ENCODE measurements around the gene AICDA. TPM values are rescaled to one million over a fixed set of nuclear protein-coding genes. Genes with fewer than 3 reads are reported as not detected.

The AICDA gene
- total and polyA plus RNA-seq, 10 of the 15 experiments (the other 5 are each of a cell fraction or from before 2014, with no cell fraction given): 9.4 to 24.9 (median 16.6) TPM

DNA sequence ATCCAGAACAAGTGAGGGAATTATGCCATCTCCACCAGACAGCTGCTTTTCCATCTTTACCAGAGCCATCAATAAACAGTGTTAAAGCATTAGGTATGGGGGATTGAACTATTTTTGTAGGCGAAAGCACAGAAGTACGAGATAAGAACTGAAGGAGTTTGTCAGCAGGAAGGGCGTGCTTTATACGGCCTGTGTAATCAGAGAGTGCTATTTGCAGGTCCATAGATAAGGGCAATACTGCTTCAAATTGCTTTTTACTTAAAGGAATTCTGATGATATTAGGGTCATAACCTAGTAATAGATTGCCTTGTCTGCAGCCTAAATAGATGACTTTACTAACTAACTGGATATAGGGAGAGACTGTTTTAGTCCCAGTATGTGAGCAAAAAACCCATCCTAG, 51.6 kb downstream of the AICDA start (continued):
- TF ChIP-seq RAD51 (IDR thresholded peaks at IDR 0.05): no peak

DNA sequence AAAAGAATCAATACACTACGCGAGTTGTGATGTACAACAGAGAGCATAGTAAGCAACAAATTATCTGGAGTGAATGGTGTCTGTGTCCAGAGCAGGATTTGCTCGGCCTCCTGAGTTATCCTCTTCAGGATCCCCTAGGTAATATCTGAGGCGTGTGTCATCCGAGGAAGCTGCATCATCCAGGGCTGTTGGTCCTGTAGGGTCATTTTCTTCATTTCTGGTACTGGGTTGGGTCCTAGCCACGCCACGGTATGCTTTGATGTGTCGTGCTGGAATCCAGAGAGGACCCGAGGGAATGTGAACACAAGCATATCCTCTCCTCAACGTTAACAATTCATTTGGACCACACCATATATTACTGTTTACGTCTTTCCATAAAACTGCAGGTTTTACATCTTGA, 53.0 kb downstream of the AICDA start:
- intact Hi-C loops (cut with micrococcal nuclease; ENCODE audit: unreplicated experiment): no loop called here
- TF ChIP-seq, protein P1, sequence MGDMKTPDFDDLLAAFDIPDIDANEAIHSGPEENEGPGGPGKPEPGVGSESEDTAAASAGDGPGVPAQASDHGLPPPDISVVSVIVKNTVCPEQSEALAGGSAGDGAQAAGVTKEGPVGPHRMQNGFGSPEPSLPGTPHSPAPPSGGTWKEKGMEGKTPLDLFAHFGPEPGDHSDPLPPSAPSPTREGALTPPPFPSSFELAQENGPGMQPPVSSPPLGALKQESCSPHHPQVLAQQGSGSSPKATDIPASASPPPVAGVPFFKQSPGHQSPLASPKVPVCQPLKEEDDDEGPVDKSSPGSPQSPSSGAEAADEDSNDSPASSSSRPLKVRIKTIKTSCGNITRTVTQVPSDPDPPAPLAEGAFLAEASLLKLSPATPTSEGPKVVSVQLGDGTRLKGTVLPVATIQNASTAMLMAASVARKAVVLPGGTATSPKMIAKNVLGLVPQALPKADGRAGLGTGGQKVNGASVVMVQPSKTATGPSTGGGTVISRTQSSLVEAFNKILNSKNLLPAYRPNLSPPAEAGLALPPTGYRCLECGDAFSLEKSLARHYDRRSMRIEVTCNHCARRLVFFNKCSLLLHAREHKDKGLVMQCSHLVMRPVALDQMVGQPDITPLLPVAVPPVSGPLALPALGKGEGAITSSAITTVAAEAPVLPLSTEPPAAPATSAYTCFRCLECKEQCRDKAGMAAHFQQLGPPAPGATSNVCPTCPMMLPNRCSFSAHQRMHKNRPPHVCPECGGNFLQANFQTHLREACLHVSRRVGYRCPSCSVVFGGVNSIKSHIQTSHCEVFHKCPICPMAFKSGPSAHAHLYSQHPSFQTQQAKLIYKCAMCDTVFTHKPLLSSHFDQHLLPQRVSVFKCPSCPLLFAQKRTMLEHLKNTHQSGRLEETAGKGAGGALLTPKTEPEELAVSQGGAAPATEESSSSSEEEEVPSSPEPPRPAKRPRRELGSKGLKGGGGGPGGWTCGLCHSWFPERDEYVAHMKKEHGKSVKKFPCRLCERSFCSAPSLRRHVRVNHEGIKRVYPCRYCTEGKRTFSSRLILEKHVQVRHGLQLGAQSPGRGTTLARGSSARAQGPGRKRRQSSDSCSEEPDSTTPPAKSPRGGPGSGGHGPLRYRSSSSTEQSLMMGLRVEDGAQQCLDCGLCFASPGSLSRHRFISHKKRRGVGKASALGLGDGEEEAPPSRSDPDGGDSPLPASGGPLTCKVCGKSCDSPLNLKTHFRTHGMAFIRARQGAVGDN (IDR thresholded peaks at IDR 0.05): no peak
- TF ChIP-seq FOXM1 (IDR thresholded peaks at IDR 0.05; ENCODE audit: low read depth, low read length) (no peak), YY1 (IDR thresholded peaks at IDR 0.05; ENCODE audit: low read depth, low read length) (no peak), JUNB (IDR thresholded peaks at IDR 0.05) (no peak), BACH1 (IDR thresholded peaks at IDR 0.05; ENCODE audit: borderline replicate concordance) (no peak), SPI1 (IDR thresholded peaks at IDR 0.05; ENCODE audit: borderline replicate concordance, insufficient read depth, low read depth, low read length) (no peak), BCL11A (IDR thresholded peaks at IDR 0.05; ENCODE audit: low read depth, low read length) (no peak), NFXL1 (IDR thresholded peaks at IDR 0.05; ENCODE audit: borderline replicate concordance) (no peak), KLF5 (IDR thresholded peaks at IDR 0.05; ENCODE audit: partially characterized antibody) (no peak), RAD21 (IDR thresholded peaks at IDR 0.05; ENCODE audit: insufficient read depth, low read depth, low read length) (no peak)
- TF ChIP-seq, protein P2, sequence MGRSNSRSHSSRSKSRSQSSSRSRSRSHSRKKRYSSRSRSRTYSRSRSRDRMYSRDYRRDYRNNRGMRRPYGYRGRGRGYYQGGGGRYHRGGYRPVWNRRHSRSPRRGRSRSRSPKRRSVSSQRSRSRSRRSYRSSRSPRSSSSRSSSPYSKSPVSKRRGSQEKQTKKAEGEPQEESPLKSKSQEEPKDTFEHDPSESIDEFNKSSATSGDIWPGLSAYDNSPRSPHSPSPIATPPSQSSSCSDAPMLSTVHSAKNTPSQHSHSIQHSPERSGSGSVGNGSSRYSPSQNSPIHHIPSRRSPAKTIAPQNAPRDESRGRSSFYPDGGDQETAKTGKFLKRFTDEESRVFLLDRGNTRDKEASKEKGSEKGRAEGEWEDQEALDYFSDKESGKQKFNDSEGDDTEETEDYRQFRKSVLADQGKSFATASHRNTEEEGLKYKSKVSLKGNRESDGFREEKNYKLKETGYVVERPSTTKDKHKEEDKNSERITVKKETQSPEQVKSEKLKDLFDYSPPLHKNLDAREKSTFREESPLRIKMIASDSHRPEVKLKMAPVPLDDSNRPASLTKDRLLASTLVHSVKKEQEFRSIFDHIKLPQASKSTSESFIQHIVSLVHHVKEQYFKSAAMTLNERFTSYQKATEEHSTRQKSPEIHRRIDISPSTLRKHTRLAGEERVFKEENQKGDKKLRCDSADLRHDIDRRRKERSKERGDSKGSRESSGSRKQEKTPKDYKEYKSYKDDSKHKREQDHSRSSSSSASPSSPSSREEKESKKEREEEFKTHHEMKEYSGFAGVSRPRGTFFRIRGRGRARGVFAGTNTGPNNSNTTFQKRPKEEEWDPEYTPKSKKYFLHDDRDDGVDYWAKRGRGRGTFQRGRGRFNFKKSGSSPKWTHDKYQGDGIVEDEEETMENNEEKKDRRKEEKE (IDR thresholded peaks at IDR 0.05): no peak
- TF ChIP-seq, protein P3, sequence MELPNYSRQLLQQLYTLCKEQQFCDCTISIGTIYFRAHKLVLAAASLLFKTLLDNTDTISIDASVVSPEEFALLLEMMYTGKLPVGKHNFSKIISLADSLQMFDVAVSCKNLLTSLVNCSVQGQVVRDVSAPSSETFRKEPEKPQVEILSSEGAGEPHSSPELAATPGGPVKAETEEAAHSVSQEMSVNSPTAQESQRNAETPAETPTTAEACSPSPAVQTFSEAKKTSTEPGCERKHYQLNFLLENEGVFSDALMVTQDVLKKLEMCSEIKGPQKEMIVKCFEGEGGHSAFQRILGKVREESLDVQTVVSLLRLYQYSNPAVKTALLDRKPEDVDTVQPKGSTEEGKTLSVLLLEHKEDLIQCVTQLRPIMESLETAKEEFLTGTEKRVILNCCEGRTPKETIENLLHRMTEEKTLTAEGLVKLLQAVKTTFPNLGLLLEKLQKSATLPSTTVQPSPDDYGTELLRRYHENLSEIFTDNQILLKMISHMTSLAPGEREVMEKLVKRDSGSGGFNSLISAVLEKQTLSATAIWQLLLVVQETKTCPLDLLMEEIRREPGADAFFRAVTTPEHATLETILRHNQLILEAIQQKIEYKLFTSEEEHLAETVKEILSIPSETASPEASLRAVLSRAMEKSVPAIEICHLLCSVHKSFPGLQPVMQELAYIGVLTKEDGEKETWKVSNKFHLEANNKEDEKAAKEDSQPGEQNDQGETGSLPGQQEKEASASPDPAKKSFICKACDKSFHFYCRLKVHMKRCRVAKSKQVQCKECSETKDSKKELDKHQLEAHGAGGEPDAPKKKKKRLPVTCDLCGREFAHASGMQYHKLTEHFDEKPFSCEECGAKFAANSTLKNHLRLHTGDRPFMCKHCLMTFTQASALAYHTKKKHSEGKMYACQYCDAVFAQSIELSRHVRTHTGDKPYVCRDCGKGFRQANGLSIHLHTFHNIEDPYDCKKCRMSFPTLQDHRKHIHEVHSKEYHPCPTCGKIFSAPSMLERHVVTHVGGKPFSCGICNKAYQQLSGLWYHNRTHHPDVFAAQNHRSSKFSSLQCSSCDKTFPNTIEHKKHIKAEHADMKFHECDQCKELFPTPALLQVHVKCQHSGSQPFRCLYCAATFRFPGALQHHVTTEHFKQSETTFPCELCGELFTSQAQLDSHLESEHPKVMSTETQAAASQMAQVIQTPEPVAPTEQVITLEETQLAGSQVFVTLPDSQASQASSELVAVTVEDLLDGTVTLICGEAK (IDR thresholded peaks at IDR 0.05; ENCODE audit: borderline replicate concordance): no peak

More for the DNA sequence above, 53.0 kb downstream of the AICDA start:
- no peak for FAIRE-seq
- Histone ChIP-seq H3K9ac (ENCODE audit: control insufficient read depth, insufficient read depth, low read length) (no peak overlapping the region), H3K4me3 (no peak overlapping the region), H3K4me1 (ENCODE audit: control insufficient read depth, insufficient read depth, low read length) (no peaks in the 10 kb centered on the region), H3K9me3 (replicated peaks; ENCODE audit: control insufficient read depth, insufficient read depth, low read length) (no peaks in the 10 kb centered on the region; the same call in 2 of the 3 replicates), H3K36me3 (ENCODE audit: control insufficient read depth in 2 of 2, insufficient read depth in 2 of 2, low read length in 1 of 2) (no peaks in the 10 kb centered on the region), H3K79me2 (ENCODE audit: control insufficient read depth, insufficient read depth, low read length) (no peaks in the 10 kb centered on the region), H2AFZ (ENCODE audit: control insufficient read depth, low read depth, low read length) (no peak overlapping the region), H3K27me3 (replicated peaks in 1 of 2; ENCODE audit: control insufficient read depth in 2 of 2, insufficient read depth in 2 of 2, low read length in 1 of 2) (no peaks in the 10 kb centered on the region), H3K4me2 (ENCODE audit: control insufficient read depth, insufficient read depth) (no peak overlapping the region), H3K27ac (ENCODE audit: control insufficient read depth, insufficient read depth) (no peak overlapping the region), H4K20me1 (ENCODE audit: control insufficient read depth, insufficient read depth) (no peaks in the 10 kb centered on the region)
- 40% methylated on average over 11 of the region's 11 CpGs for WGBS (ENCODE audit: insufficient coverage, insufficient replicate concordance, low lambda C conversion rate, missing lambda C conversion rate)
- DNase-seq (ENCODE audit: low read depth, low spot score): no peak
- POLR2A ChIA-PET: no interaction called here
- SMC1A ChIA-PET (ENCODE audit: uncharacterized antibody, unreplicated experiment): no interaction called here
- BruUV-seq (replicated peaks): no TSS peak
- RAD21 ChIA-PET (ENCODE audit: unreplicated experiment): no interaction called here
- in situ Hi-C loops (cut with MboI): no loop called here
- CTCF ChIA-PET: interaction anchor here (1.1 kb wide), 1 partner anchor 15 kb away, joined by 4 read pairs; no protein-coding TSS in a partner anchor
- no peak for ATAC-seq

All from GM12878 (cell line).